HG03520 (cell line): ENCODE results near the gene PFKP.

ENCODE experiments used
- ATAC-seq: cut with Tn5 transposase; IDR thresholded peaks from one replicate; pipeline ENCODE4 v1.9.1; 2021; ENCODE audit warnings: mild to moderate bottlenecking, moderate library complexity; ENCODE audit not compliant: unreplicated experiment

The PFKP gene

GRCh38 chr10:3129581-3130340 is 62.4 kb downstream of the PFKP start:
- no peak for ATAC-seq

- ATAC-seq: no peak
Observed at GRCh38 chr10:3131098-3131497, 63.8 kb downstream of the PFKP start.

GRCh38 chr10:3132036-3133025 is 65.0 kb downstream of the PFKP start:
- ATAC-seq: no peak

- no peak for ATAC-seq
Observed at GRCh38 chr10:3133948-3134347, 66.6 kb downstream of the PFKP start.

GRCh38 chr10:3135006-3135405 is 67.7 kb downstream of the PFKP start:
- ATAC-seq: no peak

GRCh38 chr10:3136336-3136735 is 69.0 kb downstream of the PFKP start:
- no peak for ATAC-seq

- ATAC-seq: no peak
Observed at GRCh38 chr10:3136763-3137611, 69.6 kb downstream of the PFKP start.

GRCh38 chr10:3137958-3138726 is 70.8 kb downstream of the PFKP start:
- ATAC-seq: no peak

GRCh38 chr10:3139216-3139910 is 72.0 kb downstream of the PFKP start:
- no peak for ATAC-seq

GRCh38 chr10:3140280-3140679 is 72.9 kb downstream of the PFKP start:
- ATAC-seq: no peak

GRCh38 chr10:3141351-3142005 is 74.1 kb downstream of the PFKP start:
- no peak for ATAC-seq

- no peak for ATAC-seq
Observed at GRCh38 chr10:3142146-3142875, 75.0 kb downstream of the PFKP start.

- no peak for ATAC-seq
Observed at GRCh38 chr10:3143366-3143765, 76.0 kb downstream of the PFKP start.

- no peak for ATAC-seq
Observed at GRCh38 chr10:3143791-3144434, 76.6 kb downstream of the PFKP start.

GRCh38 chr10:3145366-3145765 is 78.0 kb downstream of the PFKP start:
- no peak for ATAC-seq

GRCh38 chr10:3146289-3146688 is 78.9 kb downstream of the PFKP start:
- ATAC-seq: no peak

- ATAC-seq: no peak
Observed at GRCh38 chr10:3147117-3147820, 79.9 kb downstream of the PFKP start.
